AML-193 (cell line): ENCODE measurements around the gene CBFA2T2.
"Not testable (repeated sequence)": the region's sequence is repeated elsewhere in the genome, so short reads cannot be mapped to it uniquely, and the experiment has no call there.

ENCODE experiments used
- DNase-seq, 2 experiments: peaks; one replicate each; lab custom pipeline; 2025; lab: John Stamatoyannopoulos, UW

The CBFA2T2 gene

GRCh38 chr20:33551778-33552177 lies 61.9 kb downstream of the CBFA2T2 start:
- no peak for DNase-seq

DNA sequence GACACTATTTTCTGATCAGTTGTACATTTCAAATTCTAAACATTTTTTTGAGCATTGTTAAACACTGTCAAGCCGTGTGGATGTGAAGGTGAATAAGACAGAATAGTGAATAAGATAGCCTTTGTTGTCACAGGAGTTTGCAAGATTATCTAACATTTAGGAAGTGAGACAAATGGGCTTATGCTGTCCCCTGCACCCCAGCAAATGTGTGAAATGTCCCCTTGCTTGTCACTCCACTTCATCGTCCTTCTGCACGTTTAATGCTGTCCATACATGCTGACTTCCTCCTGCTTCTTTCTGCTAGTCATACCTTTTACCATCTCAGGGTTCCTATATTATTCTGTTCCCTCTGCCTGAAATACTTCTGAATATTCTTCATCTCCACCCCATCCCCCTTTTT lies 62.6 kb downstream of the CBFA2T2 start:
- DNase-seq = no peak

GRCh38 chr20:33553516-33553915 lies 63.6 kb downstream of the CBFA2T2 start:
- no peak for DNase-seq

DNA sequence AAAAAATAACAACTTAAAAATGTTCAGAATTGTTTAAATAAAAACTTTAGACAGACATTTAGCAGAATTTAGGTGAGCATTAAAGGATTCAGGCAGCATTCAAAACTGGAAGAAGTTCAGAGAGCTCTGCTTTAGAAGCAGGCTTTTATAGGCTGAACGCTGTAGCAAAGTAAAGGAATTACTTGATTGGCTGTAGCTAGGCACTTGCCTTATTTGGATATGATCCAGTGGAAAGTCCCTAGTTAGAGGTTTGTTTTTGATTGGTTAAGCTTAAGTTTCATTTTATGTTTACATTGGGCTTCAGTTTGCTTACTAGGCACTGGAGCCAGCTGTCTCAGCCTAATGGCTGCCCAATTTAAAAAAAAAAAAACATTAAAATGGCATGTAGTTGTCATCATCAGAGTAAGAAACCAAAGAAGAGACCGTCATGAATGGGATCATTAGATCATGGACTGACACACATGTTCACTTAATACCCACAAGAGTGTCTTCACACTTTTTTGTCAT lies 65.1 kb downstream of the CBFA2T2 start:
- DNase-seq = no peak

GRCh38 chr20:33555755-33556154 lies 65.9 kb downstream of the CBFA2T2 start:
- DNase-seq = no peak

GRCh38 chr20:33556246-33556645 lies 66.3 kb downstream of the CBFA2T2 start:
- DNase-seq = no peak

- DNase-seq = no peak
Measured at GRCh38 chr20:33558348-33559144, 68.7 kb downstream of the CBFA2T2 start.

- DNase-seq = no peak
Measured at GRCh38 chr20:33559212-33559611, 69.3 kb downstream of the CBFA2T2 start.

GRCh38 chr20:33560026-33560425 lies 70.1 kb downstream of the CBFA2T2 start:
- no peak for DNase-seq

- DNase-seq = not testable (repeated sequence)
Measured at GRCh38 chr20:33561053-33561452, 71.2 kb downstream of the CBFA2T2 start.

DNA sequence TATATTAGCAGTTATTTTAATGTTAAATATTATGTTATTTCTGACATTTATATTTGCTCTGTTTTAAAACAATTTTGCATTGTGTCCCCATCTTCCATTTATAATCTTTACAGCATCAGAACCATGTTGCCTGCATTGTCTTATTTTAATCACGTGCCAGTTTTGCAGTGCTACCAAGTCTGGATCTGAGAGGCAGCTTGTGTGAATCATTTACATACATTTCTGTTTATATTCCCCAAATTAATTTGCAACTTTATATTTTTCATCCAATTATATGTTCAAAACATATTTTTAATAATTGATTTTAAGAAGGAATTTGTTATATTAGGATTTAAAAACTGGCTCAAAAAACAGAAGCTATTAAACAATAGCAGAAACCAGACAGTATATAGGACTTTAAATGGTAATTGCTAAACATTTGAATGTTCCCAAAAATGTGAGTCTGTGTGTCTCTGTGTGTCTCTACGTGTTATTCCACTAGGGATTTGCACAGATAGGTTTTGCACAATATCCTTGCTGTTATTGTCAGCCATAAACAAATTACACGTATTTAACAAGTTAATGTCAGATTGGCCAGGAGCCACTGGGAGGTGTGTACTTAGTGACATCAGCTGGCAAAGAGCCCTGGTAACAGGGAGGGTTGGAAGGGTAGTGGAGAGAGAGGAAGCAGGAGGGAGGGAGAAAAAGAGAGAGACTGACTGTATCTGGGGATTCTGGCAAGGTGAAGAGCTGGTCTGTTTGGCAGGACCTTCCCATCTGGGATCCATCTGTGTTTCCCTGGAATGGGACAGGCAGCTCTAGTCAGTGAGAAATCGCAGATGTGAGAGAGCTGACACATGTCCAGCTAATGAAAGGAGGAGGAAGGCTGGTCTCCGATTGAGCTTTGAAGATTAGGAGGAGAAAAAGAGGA lies 72.1 kb downstream of the CBFA2T2 start:
- no peak for DNase-seq

GRCh38 chr20:33563788-33564187 lies 73.9 kb downstream of the CBFA2T2 start:
- DNase-seq = no peak

- no peak for DNase-seq
Measured at GRCh38 chr20:33566781-33567603, 77.1 kb downstream of the CBFA2T2 start.

- no peak for DNase-seq
Measured at GRCh38 chr20:33567949-33568348, 78.1 kb downstream of the CBFA2T2 start.

DNA sequence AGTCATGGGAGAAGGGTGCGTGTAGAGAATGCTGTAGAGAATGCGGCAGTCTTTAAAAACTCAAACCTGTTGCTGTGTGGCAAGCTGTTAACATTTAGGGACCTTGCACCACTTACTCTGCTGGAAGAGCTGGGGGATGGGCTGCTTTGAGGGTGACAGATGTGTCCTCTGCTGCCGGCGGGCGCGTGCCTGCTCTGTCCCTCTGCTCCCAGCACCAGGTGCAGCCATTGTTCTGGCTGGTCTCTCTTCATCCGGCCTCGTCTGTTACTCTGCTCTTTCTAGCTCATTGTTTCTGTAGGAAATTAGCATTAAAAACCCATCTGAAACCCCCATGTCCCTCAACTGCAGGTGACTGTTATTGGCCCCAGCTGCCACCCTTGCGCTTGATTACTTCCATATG lies 78.5 kb downstream of the CBFA2T2 start:
- DNase-seq = no peak

DNA sequence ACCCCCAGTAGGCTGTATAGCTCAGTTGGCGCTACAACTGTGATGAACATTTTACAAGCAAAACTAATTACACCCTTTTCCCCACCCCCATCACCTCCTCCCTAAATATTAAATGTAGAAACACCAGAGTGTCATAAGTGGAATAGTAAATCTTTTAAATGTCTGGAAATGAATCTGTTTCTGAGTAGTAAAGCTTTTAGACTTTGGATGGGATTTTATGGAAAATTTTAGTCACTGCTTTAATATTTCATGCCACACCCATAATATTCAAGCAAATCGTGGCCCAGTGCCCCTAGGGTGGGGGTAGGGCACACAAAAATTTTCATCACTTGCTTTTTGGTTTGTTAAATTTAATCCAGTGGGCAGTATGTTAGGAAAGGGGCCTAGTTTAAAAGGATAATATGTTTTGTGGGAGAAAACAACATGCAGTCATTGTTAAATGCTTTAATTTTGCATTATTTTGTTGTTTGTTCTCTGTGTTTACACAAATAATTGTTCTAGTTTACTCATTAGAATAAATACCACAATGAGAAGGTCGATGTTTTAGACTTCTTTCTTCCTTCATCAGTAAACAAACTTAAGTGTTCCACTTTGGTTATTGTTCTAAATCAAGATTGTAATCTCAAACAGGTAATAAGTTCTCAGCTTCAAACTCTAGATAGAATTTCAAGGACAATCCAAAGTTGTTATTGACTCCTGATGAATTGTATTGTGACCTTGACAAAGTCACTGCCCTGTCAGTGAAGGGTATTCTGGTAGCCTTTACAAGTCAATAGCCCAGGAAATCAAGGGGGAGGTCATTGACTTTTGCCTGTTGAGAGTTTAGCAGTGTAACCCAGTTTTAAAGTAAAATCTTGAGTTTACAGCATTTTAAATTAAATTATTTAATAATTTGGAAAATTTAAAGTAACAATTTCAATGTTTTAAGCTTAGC lies 79.2 kb downstream of the CBFA2T2 start:
- no peak for DNase-seq

- no peak for DNase-seq
Measured at GRCh38 chr20:33569802-33570391, 80.0 kb downstream of the CBFA2T2 start.

- no peak for DNase-seq
Measured at GRCh38 chr20:33570743-33571142, 80.8 kb downstream of the CBFA2T2 start.

DNA sequence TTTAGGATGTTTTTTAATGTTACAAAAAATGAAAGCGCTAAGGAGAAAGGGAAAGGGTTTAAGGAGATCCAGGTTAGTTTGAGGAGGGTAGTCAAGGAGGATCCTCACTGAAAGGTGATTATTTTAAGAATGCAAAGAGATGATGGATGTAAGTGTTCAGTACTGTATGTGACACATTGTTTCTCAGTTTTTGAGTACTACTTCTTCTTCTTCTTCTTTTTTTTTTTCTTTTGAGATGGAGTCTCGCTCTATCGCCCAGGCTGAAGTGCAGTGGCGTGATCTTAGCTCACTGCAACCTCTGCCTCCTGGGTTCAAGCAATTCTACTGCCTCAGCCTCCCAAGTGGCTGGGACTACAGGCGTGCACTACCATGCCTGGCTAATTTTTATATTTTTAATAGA lies 83.4 kb downstream of the CBFA2T2 start:
- DNase-seq = not testable (repeated sequence)

DNA sequence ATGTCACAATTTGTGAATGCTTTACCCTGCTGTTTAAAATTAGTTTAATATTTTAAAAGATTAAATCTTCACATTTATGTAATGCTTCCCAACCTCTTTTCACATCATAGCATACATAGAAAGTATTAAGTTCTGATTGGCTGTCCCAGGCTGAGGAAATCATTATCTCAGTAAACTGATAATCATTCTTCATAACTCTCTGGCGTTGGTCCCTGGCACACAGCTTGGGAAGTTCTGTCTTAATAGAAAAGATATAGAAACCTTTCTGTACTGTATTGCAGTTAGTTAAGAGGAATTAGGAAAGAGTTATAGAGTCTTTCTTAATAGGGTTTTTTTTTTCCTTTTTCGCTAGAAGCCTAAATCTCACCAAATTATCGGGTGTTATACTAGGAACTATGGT lies 85.4 kb downstream of the CBFA2T2 start:
- no peak for DNase-seq
